B cell (primary cell): ENCODE data around the gene SSX4B. TPM values are rescaled to one million over a fixed set of nuclear protein-coding genes. Genes with fewer than 3 reads are reported as not detected.
"Not testable (repeated sequence)": the region's sequence is repeated elsewhere in the genome, so short reads cannot be mapped to it uniquely, and the experiment has no call there.

Source experiments
- ATAC-seq: fragments of 200-7000 bp; cut with Tn5 transposase; one replicate; pipeline ENCODE4 v1.10.0; 2021; ENCODE audit warnings: low read depth, mild to moderate bottlenecking, moderate number of reproducible peaks, moderate library complexity
- CTCF ChIA-PET: fragments of 350-600 bp; sonication (Branson Sonifier 250); formaldehyde crosslinking; loops from one replicate; lab custom pipeline; 2021; ENCODE audit warnings: antibody characterized with exemption, inconsistent platforms; lab: Charles Lee
- POLR2A ChIA-PET: fragments of 350-600 bp; sonication (Branson Sonifier 250); formaldehyde crosslinking; loops from one replicate; lab custom pipeline; 2021; ENCODE audit warnings: antibody characterized with exemption; lab: Charles Lee
- DNase-seq: peaks from one replicate; pipeline ENCODE4 v3.0.0; 2013
- H2AFZ ChIP-seq: 2 replicates; pipeline ENCODE4 v1.6.1; 2012; ENCODE audit warnings: mild to moderate bottlenecking, low read depth, low read length; ENCODE audit not compliant: insufficient read depth, poor library complexity, severe bottlenecking
- H3K27ac ChIP-seq, 2 donors: 1 replicate in 1 of 2; 2 replicates in 1 of 2; pipeline ENCODE4 v1.5.1; 2012 to 2013; ENCODE audit warnings: low read length in 2 of 2, mild to moderate bottlenecking in 2 of 2, moderate library complexity in 1 of 2
- H3K27me3 ChIP-seq, 4 experiments: fragments of 200-600 bp in 1 of 4; sonication (generic) in 1 of 4; replicated peaks in 1 of 4; 1 replicate in 2 of 4; 2 replicates in 2 of 4; pipeline versions ENCODE4 v1.6.1 to v1.7.0; 2013 to 2016; ENCODE audit warnings: low read length in 3 of 4, mild to moderate bottlenecking in 2 of 4, mixed read lengths in 1 of 4, moderate library complexity in 1 of 4; ENCODE audit not compliant: insufficient read depth in 4 of 4, control insufficient read depth in 3 of 4; ENCODE audit errors: control extremely low read depth in 1 of 4
- H3K36me3 ChIP-seq, 2 experiments: replicated peaks in 1 of 2; 1 replicate in 1 of 2; 2 replicates in 1 of 2; pipeline versions ENCODE4 v1.6.1 to v1.7.1; 2013; ENCODE audit warnings: low read length in 1 of 2; ENCODE audit not compliant: insufficient read depth in 2 of 2, control insufficient read depth in 1 of 2; ENCODE audit errors: control extremely low read depth in 1 of 2, extremely low read depth in 1 of 2
- H3K4me1 ChIP-seq, 2 donors: fragments of 200-600 bp in 1 of 2; sonication (generic) in 1 of 2; 1 replicate in 1 of 2; 2 replicates in 1 of 2; pipeline versions ENCODE4 v1.5.1 to v1.6.1; 2013 to 2017; ENCODE audit warnings: low read length in 2 of 2; ENCODE audit not compliant: control insufficient read depth in 2 of 2, insufficient read depth in 2 of 2
- H3K4me2 ChIP-seq: replicated peaks from 2 replicates; pipeline ENCODE3; 2012; ENCODE audit warnings: mild to moderate bottlenecking, low read depth, low read length; ENCODE audit not compliant: poor library complexity, severe bottlenecking
- H3K4me3 ChIP-seq, 5 experiments: fragments of 200-600 bp in 1 of 5; sonication (generic) in 1 of 5; 1 replicate in 3 of 5; 2 replicates in 2 of 5; pipeline versions ENCODE4 v1.5.1 to v1.7.0; 2011 to 2016; ENCODE audit warnings: low read length in 4 of 5, mild to moderate bottlenecking in 4 of 5, low read depth in 2 of 5, control low read depth in 1 of 5, moderate library complexity in 1 of 5; ENCODE audit not compliant: insufficient read depth in 1 of 5; ENCODE audit errors: control extremely low read depth in 1 of 5, extremely low read depth in 1 of 5
- H3K79me2 ChIP-seq: fragments of 200-600 bp; sonication (generic); one replicate; pipeline ENCODE4 v1.6.0; 2016; ENCODE audit warnings: low read length; ENCODE audit not compliant: control insufficient read depth, insufficient read depth
- H3K9ac ChIP-seq: fragments of 200-600 bp; sonication (generic); 2 replicates; pipeline ENCODE4 v1.6.1; 2017; ENCODE audit warnings: mild to moderate bottlenecking, low read length, moderate library complexity
- H3K9me3 ChIP-seq, 3 donors: one replicate each; pipeline versions ENCODE4 v1.6.1 to v1.7.1; 2013; ENCODE audit warnings: low read length in 2 of 3; ENCODE audit not compliant: control insufficient read depth in 2 of 3, insufficient read depth in 1 of 3; ENCODE audit errors: control extremely low read depth in 1 of 3
- H4K20me1 ChIP-seq: 2 replicates; pipeline ENCODE4 v1.6.0; 2012; ENCODE audit warnings: mild to moderate bottlenecking, low read length; ENCODE audit not compliant: insufficient read depth, control insufficient read depth, poor library complexity, severe bottlenecking
- H3K27ac Mint-ChIP-seq: one replicate; pipeline ENCODE4 v1.8.0; 2021; ENCODE audit warnings: mixed read lengths
- H3K27me3 Mint-ChIP-seq: one replicate; pipeline ENCODE4 v1.8.0; 2021; ENCODE audit warnings: mixed read lengths
- H3K4me1 Mint-ChIP-seq: one replicate; pipeline ENCODE4 v1.8.0; 2021; ENCODE audit warnings: mixed read lengths
- H3K4me3 Mint-ChIP-seq: one replicate; pipeline ENCODE4 v1.8.0; 2021; ENCODE audit warnings: mixed read lengths
- H3K9me3 Mint-ChIP-seq: one replicate; pipeline ENCODE4 v1.8.0; 2022; ENCODE audit warnings: mixed read lengths; ENCODE audit not compliant: insufficient read depth
- WGBS: methylation state at CpG from one replicate; pipeline ENCODE4 v1.1.5; 2013; ENCODE audit warnings: missing lambda C conversion rate; ENCODE audit not compliant: insufficient coverage; 5-methylcytosine and 5-hydroxymethylcytosine counted together
- intact Hi-C: fragments of 100-400 bp; cut with micrococcal nuclease; formaldehyde crosslinking; loops from one replicate; pipeline ENCODE4 v1.10.0; 2022
- polyA plus RNA-seq: library from polyadenylated mRNA; depleted of rRNA; stranded (reverse); fragments of >200 nt; gene quantifications from 2 replicates; pipeline ENCODE4 v1.2.3, GENCODE V29; 2012
- total RNA-seq, 2 donors: library from RNA; stranded (reverse); fragments of 120-200 nt in 1 of 2; gene quantifications; 1 replicate in 1 of 2; 2 replicates in 1 of 2; pipeline versions ENCODE4 v1.2.3 to v1.2.4, GENCODE V29; 2013 to 2022

Gene SSX4B
- total and polyA plus RNA-seq, 2 donors (not counting 1 experiment from before 2014, with no cell fraction given) = not detected

DNA sequence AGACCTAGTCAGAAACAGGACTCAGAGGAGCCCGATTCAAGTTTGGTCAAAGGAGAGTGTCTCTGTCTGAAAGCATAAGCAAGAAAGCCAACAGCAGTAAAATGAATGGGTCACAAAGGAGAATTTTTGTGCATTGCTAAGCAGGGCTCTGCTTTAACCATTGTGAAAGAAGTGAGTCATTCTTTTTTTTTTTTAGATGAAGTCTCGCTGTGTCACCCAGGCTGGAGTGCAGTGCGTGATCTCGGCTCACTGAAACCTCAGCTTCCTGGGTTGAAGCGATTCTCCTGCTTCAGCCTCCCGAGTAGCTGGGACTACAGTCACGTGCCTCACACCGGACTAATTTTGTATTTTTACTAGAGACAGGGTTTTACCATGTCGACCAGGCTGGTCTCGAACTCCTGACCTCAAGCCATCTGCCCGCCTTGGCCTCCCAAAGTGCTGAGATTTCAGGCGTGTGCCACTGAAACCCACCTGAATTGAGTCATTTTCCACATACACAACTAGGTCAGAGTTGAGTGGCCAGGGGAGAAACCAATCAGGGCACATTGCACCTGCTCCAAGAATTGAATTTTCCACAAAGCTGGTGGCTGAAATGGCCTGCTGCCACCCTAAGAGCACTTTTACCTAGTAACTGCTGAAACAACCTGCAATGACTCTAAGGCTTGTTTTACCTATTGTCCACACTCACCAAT, 43.9 kb downstream of the SSX4B start:
- H3K27ac Mint-ChIP-seq, H4K20me1 ChIP-seq, H3K27me3 Mint-ChIP-seq, H3K27me3 ChIP-seq, H2AFZ ChIP-seq, H3K27ac ChIP-seq, H3K4me1 ChIP-seq, H3K4me3 ChIP-seq, DNase-seq, POLR2A ChIA-PET, H3K9me3 Mint-ChIP-seq, H3K9ac ChIP-seq, intact Hi-C loops, H3K4me3 Mint-ChIP-seq, H3K4me2 ChIP-seq, ATAC-seq, H3K36me3 ChIP-seq, H3K9me3 ChIP-seq, H3K4me1 Mint-ChIP-seq, H3K79me2 ChIP-seq, CTCF ChIA-PET: not testable (repeated sequence)
- WGBS = no CpG with 5 or more reads among the region's 12 CpGs

DNA sequence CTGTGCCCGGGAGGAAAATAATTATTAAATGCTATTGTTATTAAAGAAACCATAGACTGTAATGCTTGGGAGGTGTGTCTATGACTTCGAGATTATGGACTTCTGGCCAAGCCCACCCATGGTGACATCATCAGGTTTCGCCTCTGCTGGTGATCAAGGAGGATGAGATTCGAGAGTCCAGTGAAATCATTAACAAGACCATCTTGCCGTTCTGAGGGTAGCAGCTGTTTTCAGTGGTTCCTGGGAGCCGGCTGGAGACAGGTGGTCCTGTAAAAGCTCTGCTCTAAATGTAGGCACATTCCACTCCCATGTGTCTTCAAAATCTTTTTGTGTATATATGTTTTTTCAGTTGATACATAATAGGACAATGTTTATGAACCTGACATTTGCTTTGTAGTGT, 52.5 kb downstream of the SSX4B start:
- H3K9me3 ChIP-seq, DNase-seq, H3K4me2 ChIP-seq, CTCF ChIA-PET, H3K27ac Mint-ChIP-seq, H3K9ac ChIP-seq, H3K27me3 Mint-ChIP-seq, H3K4me3 ChIP-seq, H2AFZ ChIP-seq, H3K4me3 Mint-ChIP-seq, H3K36me3 ChIP-seq, H3K27ac ChIP-seq, intact Hi-C loops, ATAC-seq, H3K79me2 ChIP-seq, H3K4me1 Mint-ChIP-seq, H3K4me1 ChIP-seq, H3K9me3 Mint-ChIP-seq, H4K20me1 ChIP-seq, POLR2A ChIA-PET, H3K27me3 ChIP-seq: not testable (repeated sequence)
- no CpG with 5 or more reads among the region's 6 CpGs for WGBS
